GM19193 (cell line): ENCODE data around the gene CNFN.

Experiments
- POLR2A ChIP-seq: IDR thresholded peaks from 4 replicates; pipeline ENCODE4 v1.6.1; 2011; ENCODE audit not compliant: insufficient read depth, insufficient read length; ENCODE audit errors: extremely low read depth

CNFN gene

DNA sequence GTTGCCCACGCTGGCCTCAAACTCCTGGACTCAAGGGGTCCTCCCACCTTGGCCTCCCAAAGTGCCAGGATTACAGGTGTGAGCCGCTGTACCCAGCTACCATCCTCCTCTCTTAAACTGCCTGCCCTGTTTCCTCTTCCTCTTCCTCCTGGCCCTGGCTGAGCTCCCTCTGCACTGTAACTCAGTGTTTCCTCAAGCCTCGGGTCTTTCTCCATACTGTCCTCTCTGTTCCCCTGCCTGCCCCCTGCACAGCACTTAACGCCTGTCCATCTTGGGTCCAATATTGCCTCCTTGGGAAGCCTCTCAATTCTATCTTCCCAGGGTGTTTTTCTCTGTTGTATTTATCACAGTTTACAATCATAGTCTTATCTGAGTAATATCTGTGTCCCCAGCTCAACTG is 31.0 kb upstream of the CNFN start:
- TF ChIP-seq POLR2A, result no peak

DNA sequence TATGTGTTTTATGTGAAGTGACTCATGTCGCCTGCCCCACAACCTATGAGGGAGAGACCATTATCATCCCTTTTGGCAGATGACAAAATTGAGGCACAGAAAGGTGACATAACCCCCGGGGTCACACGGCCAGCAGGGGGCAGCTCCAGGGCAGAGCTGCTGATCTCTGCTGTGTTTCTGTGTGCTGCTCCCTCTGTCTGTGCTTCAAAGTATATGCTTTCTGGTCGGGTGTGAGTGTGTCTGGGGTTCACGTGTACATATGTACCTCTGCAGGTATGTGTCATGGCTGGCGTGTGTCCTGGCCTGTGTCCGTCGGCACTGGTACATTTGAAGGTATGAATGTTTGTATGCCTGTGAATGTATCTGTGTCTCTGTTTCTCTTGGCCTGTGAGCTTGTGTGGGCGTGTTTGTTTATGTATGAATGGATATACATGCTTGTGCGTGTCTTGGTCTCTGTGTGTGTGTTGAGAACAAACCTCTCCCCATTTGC is 30.0 kb upstream of the CNFN start:
- no peak for TF ChIP-seq POLR2A

DNA sequence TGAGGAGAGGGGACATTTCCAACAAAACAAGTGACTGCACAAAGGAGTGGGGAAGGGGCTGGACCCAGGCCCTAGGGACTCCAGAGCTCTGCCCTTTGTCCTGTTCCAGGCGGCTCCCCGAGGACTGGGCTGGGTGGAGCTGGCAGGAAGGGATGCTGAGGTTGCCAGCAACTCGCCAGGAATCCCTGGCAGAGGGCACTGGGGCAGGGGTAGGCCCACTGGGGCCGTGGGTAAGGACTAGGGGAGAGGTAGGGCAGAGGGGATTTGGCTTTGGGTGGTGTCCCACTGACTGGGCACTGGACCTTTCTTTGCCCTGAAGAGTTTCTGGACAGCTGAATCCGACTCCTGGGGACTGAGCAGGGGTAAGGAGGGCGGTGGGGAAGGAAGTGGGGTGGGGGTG is 29.2 kb upstream of the CNFN start:
- TF ChIP-seq POLR2A, result no peak

DNA sequence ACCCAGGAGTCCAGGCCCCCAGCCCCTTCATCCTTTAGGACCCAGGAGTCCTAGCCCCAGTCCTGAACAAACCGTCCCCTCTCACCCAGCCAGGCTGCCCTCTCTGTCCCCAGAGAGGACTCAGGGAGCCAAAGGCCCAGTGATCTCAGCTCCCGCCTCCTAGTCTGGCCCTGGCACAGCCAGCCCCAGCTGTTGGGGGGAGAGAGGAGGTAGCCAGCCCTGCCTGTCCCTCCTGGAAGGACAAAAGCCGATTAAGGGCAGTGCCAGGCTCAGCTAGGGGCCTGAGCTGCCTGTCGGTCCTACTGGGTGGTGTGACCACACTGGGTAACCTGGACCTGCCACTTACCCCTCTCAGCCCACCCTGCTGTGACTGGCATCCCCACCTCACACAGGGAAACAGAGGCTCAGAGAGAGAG is 22.6 kb upstream of the CNFN start:
- TF ChIP-seq POLR2A, result no peak

DNA sequence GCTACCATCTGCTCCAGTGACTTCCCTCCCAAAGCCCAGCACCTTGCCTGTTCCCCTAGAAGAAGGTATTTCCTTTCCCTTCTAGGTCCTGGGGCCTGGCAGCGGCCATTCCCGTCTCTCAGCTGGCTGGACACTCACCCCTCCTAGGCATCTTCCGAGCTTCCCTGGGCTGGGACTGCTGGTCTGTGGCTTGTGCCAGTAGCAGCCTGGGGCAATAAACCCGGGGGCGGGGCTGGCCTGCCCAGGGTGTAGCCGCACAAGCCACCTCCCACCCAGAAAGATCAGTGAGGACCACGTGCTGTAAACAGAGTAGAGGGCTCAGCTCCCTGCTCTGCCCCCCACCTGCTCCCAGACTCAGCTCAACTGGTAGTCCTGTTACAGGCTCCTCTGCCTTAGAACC is 22.1 kb upstream of the CNFN start:
- TF ChIP-seq POLR2A, result no peak

DNA sequence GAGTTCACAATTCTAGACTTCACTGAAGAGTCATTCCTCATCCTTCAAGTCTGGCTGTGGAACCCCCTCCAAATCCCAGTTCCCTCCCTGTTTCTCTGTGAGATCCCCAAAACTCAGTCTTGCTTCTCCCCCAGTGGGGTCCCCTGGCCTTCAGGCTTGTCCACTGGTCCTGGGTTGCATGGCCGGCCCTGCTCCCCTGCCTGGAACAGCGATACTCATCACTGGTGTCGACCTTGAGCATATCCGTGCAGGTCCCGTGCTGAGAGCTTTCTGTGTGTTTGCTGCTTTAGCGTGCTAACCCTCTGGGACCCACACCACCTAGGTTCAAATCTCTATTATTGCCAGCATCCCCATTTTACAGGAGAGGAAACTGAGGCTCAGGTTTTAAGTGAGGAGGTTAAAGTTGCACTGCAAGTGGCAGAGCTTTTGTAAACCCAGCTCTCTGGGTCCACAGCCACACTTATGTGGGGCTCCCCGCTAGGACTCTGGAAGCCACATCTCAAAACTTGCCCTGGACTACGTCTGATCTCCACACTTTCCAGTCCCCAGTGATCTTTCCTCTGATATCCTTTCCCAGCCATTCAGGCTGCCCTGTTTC is 21.6 kb upstream of the CNFN start:
- no peak for TF ChIP-seq POLR2A

DNA sequence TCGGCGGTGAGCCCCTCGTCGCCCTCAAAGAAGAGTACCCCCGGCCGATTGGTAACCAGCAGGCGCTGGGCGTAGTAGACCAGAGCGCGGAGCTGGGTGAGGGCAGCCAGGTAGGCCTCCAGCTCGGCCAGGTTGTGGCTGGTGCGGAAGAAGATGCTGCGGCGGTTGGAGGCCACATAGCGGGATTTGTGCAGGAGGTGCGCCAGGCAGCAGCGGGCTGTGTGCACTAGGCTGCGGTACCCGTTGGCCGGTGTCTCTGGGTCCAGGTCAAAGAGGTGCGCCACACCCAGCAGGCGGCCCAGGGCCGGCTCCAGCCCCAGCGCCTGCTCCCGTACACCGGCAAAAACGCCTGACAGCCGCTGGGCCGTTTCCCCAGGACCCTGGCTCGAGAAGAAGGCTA is 20.3 kb upstream of the CNFN start:
- TF ChIP-seq POLR2A, result no peak

DNA sequence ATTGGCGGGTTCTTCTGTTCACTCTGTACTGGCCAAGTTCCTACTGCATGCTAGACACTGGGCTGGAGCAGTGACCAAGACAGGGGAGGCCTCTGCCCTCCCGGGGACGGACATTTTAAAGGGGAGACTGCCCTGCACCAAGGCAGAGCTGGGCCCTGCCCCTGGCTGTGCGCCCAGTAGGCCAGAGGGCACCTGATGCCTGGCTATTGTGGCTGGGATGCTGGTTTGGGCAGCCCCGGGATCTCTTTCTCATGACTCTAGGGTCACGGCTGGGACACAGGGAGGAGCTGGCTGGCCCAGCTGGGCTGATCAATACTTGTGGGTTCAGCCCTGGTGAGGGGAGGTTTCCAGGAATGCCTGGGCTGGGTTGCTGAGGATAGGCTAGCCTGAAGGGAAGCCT is 19.4 kb upstream of the CNFN start:
- no peak for TF ChIP-seq POLR2A

DNA sequence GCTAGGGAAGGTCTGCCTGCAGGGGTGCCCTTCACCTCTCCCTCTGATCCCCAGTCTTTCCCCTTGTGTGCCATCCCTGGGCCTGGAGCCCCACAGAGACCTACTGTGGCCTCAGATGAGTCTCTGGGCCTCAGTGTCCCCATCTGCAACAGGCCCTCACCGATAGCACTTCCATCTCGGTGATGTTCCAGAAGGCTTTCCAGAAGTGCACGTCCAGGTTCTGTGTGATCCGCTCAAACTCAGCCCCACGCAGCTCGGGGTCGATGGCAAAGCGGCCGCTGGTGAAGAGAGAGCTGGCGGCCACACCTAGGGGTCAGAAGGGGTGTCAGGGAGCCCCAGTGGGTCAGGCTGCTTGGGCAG is 17.7 kb upstream of the CNFN start:
- TF ChIP-seq POLR2A, result no peak

DNA sequence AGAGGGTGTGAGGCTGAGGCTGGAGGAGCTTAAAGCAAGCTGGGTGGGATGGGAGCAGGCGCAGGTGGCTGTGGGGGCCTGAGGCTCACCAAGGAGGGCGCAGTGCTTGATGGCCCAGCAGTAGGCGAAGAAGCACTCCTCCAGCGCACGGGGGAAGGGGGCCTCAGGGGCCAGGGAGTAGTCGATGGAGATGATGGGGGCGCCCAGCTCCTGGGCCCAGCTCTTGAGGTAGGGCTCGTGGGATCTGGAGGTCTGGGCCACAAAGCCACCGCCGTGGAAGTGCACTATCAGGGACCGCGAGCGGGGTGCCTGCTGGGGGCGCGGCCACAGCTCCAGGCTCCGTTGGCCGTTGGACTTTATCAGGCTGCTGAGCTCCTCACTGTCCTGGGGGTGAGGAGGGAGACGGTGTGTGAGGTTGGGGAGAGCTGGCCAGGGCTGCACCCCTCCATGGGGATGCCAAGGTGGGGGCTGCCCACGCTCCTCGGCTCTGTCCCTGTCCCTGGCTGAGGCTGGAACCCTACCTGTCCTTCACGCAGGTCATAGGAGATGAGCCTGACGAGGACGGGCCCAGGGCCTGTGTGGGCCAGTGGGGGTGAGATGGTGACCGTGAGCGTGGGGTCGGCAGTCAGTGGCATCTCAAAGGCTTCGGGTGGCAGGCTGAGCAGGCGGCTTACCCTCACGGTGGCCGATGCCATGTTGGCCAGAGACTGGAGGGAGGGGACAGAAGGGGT is 17.2 kb upstream of the CNFN start:
- no peak for TF ChIP-seq POLR2A

DNA sequence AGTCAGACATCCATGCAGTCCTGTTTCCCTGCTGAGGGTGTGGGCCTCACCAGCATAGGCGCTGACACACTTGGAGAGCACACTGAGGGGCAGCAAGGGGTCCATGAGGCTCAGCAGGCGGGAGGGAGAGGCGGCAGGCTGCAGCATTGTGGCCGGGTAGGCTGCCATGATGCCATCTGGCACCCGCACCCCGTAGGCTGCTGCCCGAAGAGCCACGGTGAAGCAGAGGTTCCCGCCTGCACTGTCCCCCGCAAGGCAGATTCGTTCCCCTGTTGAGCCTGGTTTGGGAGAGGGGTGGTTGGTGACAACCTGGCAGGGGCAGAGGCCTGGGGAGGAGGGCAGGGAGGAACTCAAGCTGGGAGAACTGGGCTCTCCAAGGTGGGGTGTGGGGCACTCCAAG is 16.0 kb upstream of the CNFN start:
- no peak for TF ChIP-seq POLR2A

DNA sequence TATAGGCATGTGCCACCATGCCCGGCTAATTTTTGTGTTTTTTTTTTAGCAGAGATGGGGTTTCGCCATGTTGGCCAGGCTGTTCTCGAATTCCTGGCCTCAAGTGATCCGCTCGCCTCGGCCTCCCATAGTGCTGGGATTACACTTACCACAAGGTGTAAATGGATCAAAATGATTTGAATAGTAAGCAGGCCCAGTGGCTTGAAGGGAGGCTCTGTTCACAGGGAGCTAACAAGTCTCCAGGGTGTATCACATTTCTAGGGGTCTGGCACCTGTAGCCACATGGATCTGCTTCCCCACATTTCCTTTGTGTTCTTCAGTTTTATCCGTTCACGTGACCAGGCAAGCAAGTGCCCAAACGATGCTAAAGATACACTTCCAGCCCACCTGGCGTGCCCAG is 13.5 kb upstream of the CNFN start:
- no peak for TF ChIP-seq POLR2A

DNA sequence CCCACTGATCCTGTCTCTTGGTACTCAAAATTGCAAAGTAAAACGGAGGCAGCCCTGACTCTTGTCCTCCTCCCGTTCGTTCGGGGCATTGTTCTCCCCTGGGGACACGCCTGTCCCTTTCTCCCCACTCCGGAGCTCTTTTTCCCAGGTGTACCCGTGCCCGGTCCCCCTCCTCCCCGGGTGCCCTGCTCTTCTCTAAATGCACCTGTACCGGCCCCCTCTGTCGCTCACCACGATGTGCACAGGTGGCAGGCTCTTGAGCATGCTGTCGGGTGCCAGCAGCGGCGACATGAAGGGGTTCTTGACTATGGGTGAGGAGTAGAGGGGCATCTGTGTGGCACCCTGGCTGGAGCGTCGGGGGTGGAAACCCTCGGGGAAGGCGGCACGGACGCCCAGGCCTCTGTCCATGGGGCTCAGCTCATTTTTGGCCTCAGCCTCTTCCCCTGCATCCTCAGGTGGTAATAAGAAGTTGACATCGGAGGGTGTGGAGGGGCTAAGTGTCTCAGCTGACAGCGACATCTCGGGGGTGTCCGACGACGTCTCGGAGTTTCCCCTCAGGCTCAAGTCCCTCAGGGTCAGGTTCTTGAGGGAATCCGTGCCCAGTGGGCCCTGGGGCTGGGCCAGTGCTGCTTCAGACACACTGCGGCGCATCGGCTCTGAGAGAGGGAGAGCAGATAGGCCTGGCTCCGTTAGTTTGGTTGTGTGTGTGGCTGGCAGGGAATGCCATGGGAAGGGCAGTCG is 12.4 kb upstream of the CNFN start:
- no peak for TF ChIP-seq POLR2A

DNA sequence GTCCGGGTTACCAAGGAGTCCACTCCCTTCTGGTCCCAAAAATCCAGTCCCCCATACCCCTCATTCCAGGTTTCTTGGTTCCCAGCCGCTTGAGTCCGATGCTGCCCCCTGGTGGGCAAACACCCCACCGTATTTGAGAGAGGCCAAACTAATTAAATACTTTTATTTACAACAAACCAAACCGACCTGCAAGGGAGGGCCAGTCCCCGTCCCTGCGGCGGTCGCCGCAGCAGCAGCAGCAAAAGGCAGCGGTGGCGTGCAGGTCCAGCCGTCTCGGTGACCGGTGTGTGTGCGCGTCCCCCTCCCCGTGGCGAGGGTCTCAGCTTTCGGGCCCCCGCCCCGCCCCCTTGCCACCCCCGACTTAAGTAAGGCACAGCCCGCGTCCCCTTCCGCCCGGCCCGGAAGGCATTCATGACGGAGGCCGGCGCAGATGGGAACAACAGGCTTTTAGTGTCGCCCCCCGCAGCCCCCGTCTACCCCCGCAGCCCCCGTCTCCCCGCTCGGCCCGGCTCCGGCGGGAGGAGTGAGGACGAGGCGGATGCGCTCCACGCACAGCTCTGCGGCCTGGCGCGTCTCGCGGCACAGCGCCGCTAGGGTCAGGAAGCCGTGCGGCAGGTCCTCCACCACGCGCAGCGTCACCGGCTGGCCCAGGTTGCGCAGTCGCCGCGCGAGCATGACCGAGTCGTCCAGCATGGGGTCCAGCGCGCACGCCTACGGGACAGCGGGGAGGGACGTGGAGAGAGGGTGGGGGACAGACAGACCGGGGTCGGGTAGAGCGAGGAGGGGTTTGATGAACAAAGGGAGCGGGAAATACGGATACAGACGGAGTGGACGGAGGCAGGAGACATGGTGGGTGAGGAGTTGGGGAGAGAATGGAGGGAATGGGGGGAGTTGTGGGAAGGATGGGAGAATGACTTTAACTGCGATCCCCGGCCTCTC is 11.5 kb upstream of the CNFN start:
- no peak for TF ChIP-seq POLR2A

DNA sequence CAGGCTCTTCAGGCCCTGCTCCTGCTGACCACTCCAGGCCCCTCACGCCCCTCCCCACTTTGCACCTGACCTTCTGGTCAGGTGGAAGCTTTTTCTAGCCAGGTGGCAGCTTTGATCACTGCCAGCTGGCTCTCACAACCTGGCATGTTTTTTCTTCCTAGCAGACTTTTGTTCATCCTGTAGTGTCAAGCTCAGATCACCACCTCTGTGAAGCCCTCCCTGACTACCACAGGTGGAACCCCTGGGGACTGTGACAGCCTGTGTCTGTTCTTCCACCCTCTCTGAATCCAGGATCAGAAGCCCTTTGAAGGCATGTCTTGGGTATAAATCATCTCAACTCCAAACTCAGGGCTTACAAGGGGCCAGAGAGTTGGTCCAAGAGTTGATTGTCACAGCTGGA is 10.3 kb upstream of the CNFN start:
- TF ChIP-seq POLR2A, result no peak
